Endothelial cell of umbilical vein (primary cell): ENCODE data around the gene NRP2. TPM values are rescaled to one million over a fixed set of nuclear protein-coding genes. Genes with fewer than 3 reads are reported as not detected.

Experiments used
- BruUV-seq: library from RNA; stranded (reverse); fragments of 400-500 nt; replicated peaks from 2 replicates; lab custom pipeline; 2021; lab: Mats Ljungman, UMichigan
- CTCF ChIA-PET: fragments of 300-600, 350-600 bp; sonication (Branson Sonifier 250); formaldehyde crosslinking; loops from one replicate; lab custom pipeline; 2021; ENCODE audit warnings: antibody characterized with exemption, inconsistent platforms; lab: Charles Lee
- POLR2A ChIA-PET: fragments of 300-600, 350-600 bp; sonication (Branson Sonifier 250); formaldehyde crosslinking; loops from one replicate; lab custom pipeline; 2021; ENCODE audit warnings: antibody characterized with exemption, inconsistent platforms; lab: Charles Lee
- DNase-seq: peaks from one replicate; pipeline ENCODE4 v3.0.0-alpha.2; 2011; ENCODE audit warnings: low read depth, low spot score
- FAIRE-seq: peaks from 2 replicates; lab custom pipeline; 2011; peaks lifted over from hg19 to GRCh38; lab: Jason Lieb, UNC
- H2AFZ ChIP-seq: 2 replicates; pipeline ENCODE4 v1.6.0; 2012; ENCODE audit warnings: low read depth, low read length, control low read depth, inconsistent platforms
- H3K27ac ChIP-seq: 2 replicates; pipeline ENCODE4 v1.5.1; 2011; ENCODE audit warnings: low read depth, mild to moderate bottlenecking, control low read depth, low read length, moderate library complexity; ENCODE audit not compliant: insufficient read depth
- H3K27me3 ChIP-seq, 2 experiments: 2 replicates each; pipeline versions ENCODE4 v1.6.0 to v1.6.1; 2011; ENCODE audit warnings: low read length in 2 of 2, mixed read lengths in 1 of 2; ENCODE audit not compliant: control insufficient read depth in 2 of 2, insufficient read depth in 2 of 2
- H3K36me3 ChIP-seq, 2 experiments: 2 replicates in 1 of 2; 3 replicates in 1 of 2; pipeline ENCODE4 v1.5.1; 2011; ENCODE audit warnings: low read length in 2 of 2, mild to moderate bottlenecking in 1 of 2, moderate library complexity in 1 of 2; ENCODE audit not compliant: control insufficient read depth in 2 of 2, insufficient read depth in 2 of 2; ENCODE audit errors: extremely low read depth in 1 of 2
- H3K4me1 ChIP-seq: 3 replicates; pipeline ENCODE4 v1.5.1; 2011; ENCODE audit warnings: mild to moderate bottlenecking, low read length; ENCODE audit not compliant: control insufficient read depth, insufficient read depth; ENCODE audit errors: extremely low read depth
- H3K4me2 ChIP-seq: 2 replicates; pipeline ENCODE4 v1.6.1; 2011; ENCODE audit warnings: low read length, control low read depth, mixed read lengths; ENCODE audit not compliant: insufficient read depth
- H3K4me3 ChIP-seq, 3 experiments: fragments of 200-600 bp in 1 of 3; sonication (generic), shearing (Covaris generic) in 1 of 3; replicated peaks in 1 of 3; 2 replicates each; pipeline ENCODE4 v1.5.1; 2011 to 2016; ENCODE audit warnings: control low read depth in 3 of 3, low read length in 3 of 3, mild to moderate bottlenecking in 2 of 3, inconsistent platforms in 1 of 3, low read depth in 1 of 3, moderate library complexity in 1 of 3; ENCODE audit not compliant: insufficient read depth in 1 of 3
- H3K79me2 ChIP-seq: 2 replicates; pipeline ENCODE4 v1.6.0; 2012; ENCODE audit warnings: low read length, inconsistent platforms; ENCODE audit not compliant: control insufficient read depth, insufficient read depth
- H3K9ac ChIP-seq: replicated peaks from 2 replicates; pipeline ENCODE3; 2011; ENCODE audit warnings: low read length, control low read depth; ENCODE audit not compliant: insufficient read depth; ENCODE audit errors: extremely low read depth
- H3K9me1 ChIP-seq: replicated peaks from 3 replicates; pipeline ENCODE4 v1.6.0; 2011; ENCODE audit warnings: mild to moderate bottlenecking, low read length; ENCODE audit not compliant: control insufficient read depth, insufficient read depth; ENCODE audit errors: extremely low read depth
- H3K9me3 ChIP-seq: replicated peaks from 2 replicates; pipeline ENCODE4 v1.5.1; 2012; ENCODE audit warnings: low read length, inconsistent platforms; ENCODE audit not compliant: control insufficient read depth, insufficient read depth
- H4K20me1 ChIP-seq: replicated peaks from 2 replicates; pipeline ENCODE3; 2011; ENCODE audit warnings: mild to moderate bottlenecking, low read length; ENCODE audit not compliant: control insufficient read depth, insufficient read depth; ENCODE audit errors: extremely low read depth
- EZH2 ChIP-seq: IDR thresholded peaks from 2 replicates; pipeline ENCODE4 v1.6.1; 2012; ENCODE audit warnings: borderline replicate concordance, low read depth, mild to moderate bottlenecking, moderate library complexity, low read length, inconsistent platforms; ENCODE audit not compliant: severe bottlenecking
- FOS ChIP-seq: IDR thresholded peaks from 2 replicates; pipeline ENCODE4 v1.6.1; 2011; ENCODE audit warnings: mild to moderate bottlenecking, low read length, moderate library complexity, borderline replicate concordance; ENCODE audit not compliant: insufficient read depth
- GATA2 ChIP-seq: IDR thresholded peaks from 2 replicates; pipeline ENCODE4 v1.7.0; 2011; ENCODE audit warnings: low read depth, mild to moderate bottlenecking, moderate library complexity, mixed read lengths, low read length; ENCODE audit not compliant: insufficient read length, insufficient read depth
- JUN ChIP-seq: IDR thresholded peaks from 2 replicates; pipeline ENCODE4 v1.6.1; 2011; ENCODE audit warnings: borderline replicate concordance, low read depth; ENCODE audit not compliant: insufficient read length, insufficient read depth
- MYC ChIP-seq: IDR thresholded peaks from one replicate; pipeline ENCODE4 v1.6.1; 2011; ENCODE audit warnings: mild to moderate bottlenecking, low read depth, low read length
- POLR2AphosphoS5 ChIP-seq: IDR thresholded peaks from 2 replicates; pipeline ENCODE4 v1.6.1; 2012; ENCODE audit warnings: low read depth, mild to moderate bottlenecking, control low read depth, low read length, moderate library complexity; ENCODE audit not compliant: insufficient read depth
- dilution Hi-C: fragments of 300-500 bp; cut with MboI; formaldehyde crosslinking; loops from one replicate; pipeline ENCODE4 v1.15.0; 2019; ENCODE audit warnings: low sequenced_read_pairs; ENCODE audit not compliant: extremely low pct_ligation_motif_present
- intact Hi-C: fragments of 100-400 bp; cut with micrococcal nuclease; formaldehyde crosslinking; loops from one replicate; pipeline ENCODE4 v1.10.0; 2022
- polyA plus RNA-seq, 4 experiments: library from polyadenylated mRNA; depleted of rRNA in 3 of 4; stranded (reverse) in 3 of 4; unstranded in 1 of 4; fragments of >200 nt; gene quantifications; 2 replicates each; pipeline versions ENCODE4 v1.2.1 to v1.2.3, GENCODE V29; 2011 to 2012; ENCODE audit warnings: missing spikeins in 1 of 4
- total RNA-seq: library from RNA; stranded (reverse); gene quantifications from 2 replicates; pipeline ENCODE4 v1.2.3, GENCODE V29; 2021
- TF ChIP-seq, protein P1 (sequence below), 2 donors: IDR thresholded peaks; 1 replicate in 1 of 2; 2 replicates in 1 of 2; pipeline ENCODE4 v1.5.1; 2011; ENCODE audit warnings: low read length in 2 of 2, mild to moderate bottlenecking in 2 of 2, moderate library complexity in 2 of 2, control low read depth in 1 of 2, inconsistent platforms in 1 of 2, low read depth in 1 of 2; ENCODE audit not compliant: insufficient read depth in 1 of 2; ENCODE audit errors: extremely low read depth in 1 of 2
- TF ChIP-seq, protein P2 (sequence below): IDR thresholded peaks from 2 replicates; pipeline ENCODE4 v1.6.1; 2011; ENCODE audit not compliant: insufficient read depth, insufficient read length

The NRP2 gene
- total and polyA plus RNA-seq, 2 donors (not counting 3 experiments of a cell fraction or from before 2014, with no cell fraction given) = 160 to 240 TPM

DNA sequence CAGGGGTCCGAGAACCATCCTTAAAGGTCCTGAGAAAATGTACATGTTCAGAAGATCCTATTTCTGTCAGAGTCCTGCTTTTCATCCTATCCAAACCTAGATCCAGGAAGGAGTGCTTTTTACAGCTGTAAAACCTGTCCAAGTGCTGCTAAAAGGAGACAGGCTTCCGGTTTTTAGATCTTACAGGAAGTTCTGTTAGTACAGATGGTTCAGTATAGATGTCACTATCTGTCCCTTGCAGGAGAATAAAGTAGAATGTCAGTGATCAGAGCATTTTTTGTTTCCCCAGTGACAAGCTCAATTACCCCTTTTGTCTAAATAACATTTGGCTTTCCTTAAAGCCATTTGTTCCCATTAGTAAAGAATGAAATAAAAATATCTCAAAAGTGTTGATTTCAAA, 98.3 kb downstream of the NRP2 start:
- BruUV-seq = no TSS peak
- Histone ChIP-seq H3K4me3 (no peak overlapping the region), H3K9me1 (no peaks in the 10 kb centered on the region), H2AFZ (no peak overlapping the region), H3K27me3 (no peaks in the 10 kb centered on the region), H3K9ac (no peak overlapping the region), H3K4me2 (no peak overlapping the region), H3K36me3 (peaks cover 0 to 5% of the 10 kb centered on the region in 2 experiments), H3K4me1 (peaks cover 4% of the 10 kb centered on the region), H3K27ac (no peak overlapping the region), H3K79me2 (no peaks in the 10 kb centered on the region), H3K9me3 (no peaks in the 10 kb centered on the region), H4K20me1 (no peaks in the 10 kb centered on the region)
- CTCF ChIA-PET = interaction anchor here (2.7 kb wide), 1 partner anchor 146 kb away, joined by 8 read pairs; no protein-coding TSS in a partner anchor
- TF ChIP-seq, protein P1, sequence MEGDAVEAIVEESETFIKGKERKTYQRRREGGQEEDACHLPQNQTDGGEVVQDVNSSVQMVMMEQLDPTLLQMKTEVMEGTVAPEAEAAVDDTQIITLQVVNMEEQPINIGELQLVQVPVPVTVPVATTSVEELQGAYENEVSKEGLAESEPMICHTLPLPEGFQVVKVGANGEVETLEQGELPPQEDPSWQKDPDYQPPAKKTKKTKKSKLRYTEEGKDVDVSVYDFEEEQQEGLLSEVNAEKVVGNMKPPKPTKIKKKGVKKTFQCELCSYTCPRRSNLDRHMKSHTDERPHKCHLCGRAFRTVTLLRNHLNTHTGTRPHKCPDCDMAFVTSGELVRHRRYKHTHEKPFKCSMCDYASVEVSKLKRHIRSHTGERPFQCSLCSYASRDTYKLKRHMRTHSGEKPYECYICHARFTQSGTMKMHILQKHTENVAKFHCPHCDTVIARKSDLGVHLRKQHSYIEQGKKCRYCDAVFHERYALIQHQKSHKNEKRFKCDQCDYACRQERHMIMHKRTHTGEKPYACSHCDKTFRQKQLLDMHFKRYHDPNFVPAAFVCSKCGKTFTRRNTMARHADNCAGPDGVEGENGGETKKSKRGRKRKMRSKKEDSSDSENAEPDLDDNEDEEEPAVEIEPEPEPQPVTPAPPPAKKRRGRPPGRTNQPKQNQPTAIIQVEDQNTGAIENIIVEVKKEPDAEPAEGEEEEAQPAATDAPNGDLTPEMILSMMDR (IDR thresholded peaks at IDR 0.05; ENCODE audit: extremely low read depth in 1 of 2, insufficient read depth in 1 of 2, low read depth in 1 of 2, low read length in 2 of 2) = no peak
- dilution Hi-C loops (no loop called here), intact Hi-C loops (no loop called here)
- no peak for FAIRE-seq
- DNase-seq = no peak
- POLR2A ChIA-PET = no interaction called here

DNA sequence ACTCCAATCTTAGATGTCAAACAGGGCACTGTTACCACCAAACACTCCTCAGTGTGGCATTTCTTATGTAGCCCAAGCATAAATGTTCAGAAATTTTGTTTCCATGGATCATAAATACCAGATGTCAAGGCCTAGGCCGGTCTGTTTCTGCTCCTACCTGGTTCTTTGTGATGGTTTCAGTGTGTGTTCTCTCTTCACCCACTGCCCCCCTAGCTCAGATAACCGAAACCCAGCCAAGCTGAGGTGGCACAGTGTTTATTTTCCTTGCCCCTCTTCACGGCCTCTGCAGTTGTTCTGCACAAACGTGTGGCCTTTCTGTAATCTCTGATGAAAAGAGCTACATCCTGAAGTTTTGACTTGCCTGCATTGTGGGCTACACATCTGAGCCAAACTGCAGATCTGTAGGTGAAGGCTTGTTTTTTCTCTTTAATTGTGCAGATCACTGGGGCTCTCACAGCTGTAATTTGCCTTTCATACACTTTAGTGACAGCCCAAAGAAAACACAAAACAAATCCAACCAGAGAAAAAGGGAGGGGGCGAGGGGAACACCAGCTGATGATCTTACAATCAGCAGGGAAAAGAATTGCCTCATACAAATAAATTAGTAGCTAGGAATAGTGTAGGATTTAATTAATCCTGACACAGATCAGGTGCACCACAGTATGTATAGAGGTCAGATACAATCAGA, 99.1 kb downstream of the NRP2 start:
- FAIRE-seq (no peak), DNase-seq (no peak)
- H3K4me1 ChIP-seq = peaks cover 4% of the 10 kb centered on the region
- no peak for TF ChIP-seq POLR2AphosphoS5
- TF ChIP-seq EZH2 = no peak
- TF ChIP-seq FOS = no peak
- TF ChIP-seq, protein P1 (IDR thresholded peaks at IDR 0.05; ENCODE audit: extremely low read depth in 1 of 2, insufficient read depth in 1 of 2, low read depth in 1 of 2, low read length in 2 of 2) = no peak
- TF ChIP-seq GATA2 = no peak
- no peak for TF ChIP-seq JUN
- TF ChIP-seq MYC = no peak
- TF ChIP-seq, protein P2, sequence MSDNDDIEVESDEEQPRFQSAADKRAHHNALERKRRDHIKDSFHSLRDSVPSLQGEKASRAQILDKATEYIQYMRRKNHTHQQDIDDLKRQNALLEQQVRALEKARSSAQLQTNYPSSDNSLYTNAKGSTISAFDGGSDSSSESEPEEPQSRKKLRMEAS = no peak
- H2AFZ ChIP-seq = no peak overlapping the region
- intact Hi-C loops (no loop called here), dilution Hi-C loops (no loop called here)
- no peaks in the 10 kb centered on the region for H3K27me3 ChIP-seq
- ChIA-PET POLR2A (no interaction called here), CTCF (interaction anchor here (0.9 to 2.7 kb wide), 2 partner anchors 31 to 145 kb away, joined by 3 to 8 read pairs; no protein-coding TSS in a partner anchor)
- H4K20me1 ChIP-seq = no peaks in the 10 kb centered on the region
- H3K79me2 ChIP-seq = no peaks in the 10 kb centered on the region
- H3K9me1 ChIP-seq = no peaks in the 10 kb centered on the region
- no peaks in the 10 kb centered on the region for H3K9me3 ChIP-seq
- peaks cover 0 to 2% of the 10 kb centered on the region in 2 experiments for H3K36me3 ChIP-seq
- H3K9ac ChIP-seq = no peak overlapping the region
- BruUV-seq = no TSS peak
- no peak overlapping the region for H3K4me3 ChIP-seq
- no peak overlapping the region for H3K4me2 ChIP-seq
- no peak overlapping the region for H3K27ac ChIP-seq
